ENCODE results near the gene HES5. TPM values are rescaled to one million over a fixed set of nuclear protein-coding genes. Genes with fewer than 3 reads are reported as not detected.
A peak's percentile ranks its signal among the peaks of the same experiment; 100 is the strongest.

HES5 gene
- total and polyA plus RNA-seq, 10 of the 15 experiments (the other 5 are each of a cell fraction or from before 2014, with no cell fraction given) = 0.12 to 0.15 TPM; not detected in 8

DNA sequence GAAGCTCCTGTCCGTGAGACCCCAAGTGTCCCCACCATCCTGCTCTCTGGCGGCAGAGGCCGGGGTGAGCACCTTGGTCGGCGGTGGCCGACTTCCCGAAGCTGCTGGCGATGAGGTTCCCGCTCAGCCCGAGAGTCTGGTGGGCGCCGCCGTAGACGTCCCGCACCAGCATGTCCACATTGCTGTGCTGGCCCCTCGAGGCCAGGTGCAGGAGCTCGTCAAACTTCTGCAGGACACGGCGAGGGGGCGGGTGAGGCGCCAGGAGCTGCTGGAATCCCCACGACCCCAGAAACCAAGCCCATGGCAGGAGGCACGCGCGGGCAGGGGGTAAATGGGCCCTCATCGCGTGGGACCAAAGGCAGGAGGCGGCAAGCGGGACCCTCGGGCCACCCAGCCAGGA lies 10.3 kb downstream of the HES5 start:
- SMC1A ChIA-PET (ENCODE audit: uncharacterized antibody, unreplicated experiment) = no interaction called here
- peaks cover 6% of the 10 kb centered on the region for H3K4me1 ChIP-seq (ENCODE audit: control insufficient read depth, insufficient read depth, low read length)
- intact Hi-C loops (cut with micrococcal nuclease; ENCODE audit: unreplicated experiment) = no loop called here
- WGBS (ENCODE audit: insufficient coverage, insufficient replicate concordance, low lambda C conversion rate, missing lambda C conversion rate) = 99% methylated on average over 24 of the region's 30 CpGs
- in situ Hi-C loops (cut with MboI) = loop anchor here (10.0 kb wide), 1 partner anchor 315 kb away; no protein-coding TSS in a partner anchor
- no peak overlapping the region for H3K27ac ChIP-seq (ENCODE audit: control insufficient read depth, insufficient read depth)
- FAIRE-seq (no peak), DNase-seq (ENCODE audit: low read depth, low spot score) (no peak), ATAC-seq (no peak)
- no TSS peak for BruUV-seq (replicated peaks)
- CTCF ChIA-PET = interaction anchor here (0.8 kb wide), 1 partner anchor 20 kb away, joined by 3 read pairs; no protein-coding TSS in a partner anchor
- peaks cover 8 to 49% of the 10 kb centered on the region in 2 experiments; a peak in 3 of 4 replicates for H3K36me3 ChIP-seq (ENCODE audit: control insufficient read depth in 2 of 2, insufficient read depth in 2 of 2, low read length in 1 of 2)
- H3K4me3 ChIP-seq = no peak overlapping the region
- peaks cover 23% of the 10 kb centered on the region for H3K79me2 ChIP-seq (ENCODE audit: control insufficient read depth, insufficient read depth, low read length)
- POLR2A ChIA-PET = interaction anchor here (0.8 kb wide), 1 partner anchor 105 kb away, joined by 3 read pairs; no protein-coding TSS in a partner anchor
- RAD21 ChIA-PET (ENCODE audit: unreplicated experiment) = no interaction called here
- no peaks in the 10 kb centered on the region for H3K9me3 ChIP-seq (replicated peaks; ENCODE audit: control insufficient read depth, insufficient read depth, low read length)
- peaks cover 3% of the 10 kb centered on the region; the same call in 1 of the 2 replicates for H4K20me1 ChIP-seq (ENCODE audit: control insufficient read depth, insufficient read depth)
- TF ChIP-seq FOXK2 (IDR thresholded peaks at IDR 0.05) (no peak), POLR2A (IDR thresholded peaks at IDR 0.05; ENCODE audit: low read depth, low read length) (0 out of 2 replicates have a peak, but pooled peaks have one; percentile 3), IKZF1 (conservative IDR thresholded peaks at IDR 0.05) (no peak)
- no peak overlapping the region for H3K4me2 ChIP-seq (ENCODE audit: control insufficient read depth, insufficient read depth)
- no peaks in the 10 kb centered on the region for H3K27me3 ChIP-seq (replicated peaks in 1 of 2; ENCODE audit: control insufficient read depth in 2 of 2, insufficient read depth in 2 of 2, low read length in 1 of 2)
- no peak overlapping the region for H3K9ac ChIP-seq (ENCODE audit: control insufficient read depth, insufficient read depth, low read length)
- no peak overlapping the region for H2AFZ ChIP-seq (ENCODE audit: control insufficient read depth, low read depth, low read length)

DNA sequence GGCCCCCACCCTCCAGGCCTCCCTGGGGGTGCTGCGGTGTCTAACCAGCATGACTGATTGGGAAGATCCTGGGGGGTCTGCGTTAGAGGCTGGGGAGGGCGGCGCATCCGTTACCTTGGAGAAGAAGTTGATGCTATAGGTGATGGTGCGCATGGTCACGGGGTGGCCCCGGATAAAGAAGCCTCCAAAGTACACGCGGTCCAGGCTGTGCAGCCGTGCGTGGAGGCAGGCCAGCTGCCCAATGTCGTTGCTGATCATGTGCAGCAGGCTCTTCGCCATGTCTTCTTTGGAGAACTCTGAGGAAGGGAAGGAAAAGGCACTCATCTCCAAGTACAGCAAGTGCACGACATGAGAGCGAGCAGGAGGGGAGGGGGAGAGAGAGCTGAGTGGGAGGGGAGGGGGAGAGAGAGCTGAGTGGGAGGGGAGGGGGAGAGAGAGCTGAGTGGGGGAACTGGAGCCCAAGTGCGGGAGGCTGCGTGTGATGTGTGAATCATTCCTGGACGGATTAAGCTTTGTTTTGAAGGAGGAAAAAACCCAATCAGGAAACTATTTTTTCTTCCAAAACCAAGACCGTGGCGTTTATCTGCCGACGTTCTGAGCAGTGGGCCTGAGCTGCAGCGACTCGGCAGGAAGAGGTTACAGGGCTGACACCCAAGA lies 10.9 kb downstream of the HES5 start:
- in situ Hi-C loops (cut with MboI) (no loop called here), intact Hi-C loops (cut with micrococcal nuclease; ENCODE audit: unreplicated experiment) (no loop called here)
- Histone ChIP-seq H3K36me3 (ENCODE audit: control insufficient read depth in 2 of 2, insufficient read depth in 2 of 2, low read length in 1 of 2) (peaks cover 8 to 49% of the 10 kb centered on the region in 2 experiments; a peak in 3 of 4 replicates), H3K4me2 (ENCODE audit: control insufficient read depth, insufficient read depth) (no peak overlapping the region), H3K4me1 (ENCODE audit: control insufficient read depth, insufficient read depth, low read length) (no peaks in the 10 kb centered on the region; the same call in 1 of the 2 replicates), H2AFZ (ENCODE audit: control insufficient read depth, low read depth, low read length) (no peak overlapping the region), H3K79me2 (ENCODE audit: control insufficient read depth, insufficient read depth, low read length) (peaks cover 17% of the 10 kb centered on the region), H4K20me1 (ENCODE audit: control insufficient read depth, insufficient read depth) (peaks cover 1% of the 10 kb centered on the region; the same call in 1 of the 2 replicates), H3K9ac (ENCODE audit: control insufficient read depth, insufficient read depth, low read length) (no peak overlapping the region), H3K27me3 (replicated peaks in 1 of 2; ENCODE audit: control insufficient read depth in 2 of 2, insufficient read depth in 2 of 2, low read length in 1 of 2) (no peaks in the 10 kb centered on the region), H3K4me3 (no peak overlapping the region), H3K9me3 (replicated peaks; ENCODE audit: control insufficient read depth, insufficient read depth, low read length) (no peaks in the 10 kb centered on the region), H3K27ac (ENCODE audit: control insufficient read depth, insufficient read depth) (no peak overlapping the region)
- FAIRE-seq = no peak
- WGBS (ENCODE audit: insufficient coverage, insufficient replicate concordance, low lambda C conversion rate, missing lambda C conversion rate) = 93% methylated on average over 21 of the region's 25 CpGs
- no peak for DNase-seq (ENCODE audit: low read depth, low spot score)
- ATAC-seq = no peak
- BruUV-seq (replicated peaks) = no TSS peak
- ChIA-PET CTCF (interaction anchor here (0.8 kb wide), 1 partner anchor 19 kb away, joined by 3 read pairs; no protein-coding TSS in a partner anchor), POLR2A (interaction anchor here (0.8 kb wide), 1 partner anchor 104 kb away, joined by 3 read pairs; no protein-coding TSS in a partner anchor), SMC1A (ENCODE audit: uncharacterized antibody, unreplicated experiment) (no interaction called here), RAD21 (ENCODE audit: unreplicated experiment) (no interaction called here)
- TF ChIP-seq SMAD1 (IDR thresholded peaks at IDR 0.05; ENCODE audit: low read depth, partially characterized antibody) = no peak
- TF ChIP-seq, protein P1, sequence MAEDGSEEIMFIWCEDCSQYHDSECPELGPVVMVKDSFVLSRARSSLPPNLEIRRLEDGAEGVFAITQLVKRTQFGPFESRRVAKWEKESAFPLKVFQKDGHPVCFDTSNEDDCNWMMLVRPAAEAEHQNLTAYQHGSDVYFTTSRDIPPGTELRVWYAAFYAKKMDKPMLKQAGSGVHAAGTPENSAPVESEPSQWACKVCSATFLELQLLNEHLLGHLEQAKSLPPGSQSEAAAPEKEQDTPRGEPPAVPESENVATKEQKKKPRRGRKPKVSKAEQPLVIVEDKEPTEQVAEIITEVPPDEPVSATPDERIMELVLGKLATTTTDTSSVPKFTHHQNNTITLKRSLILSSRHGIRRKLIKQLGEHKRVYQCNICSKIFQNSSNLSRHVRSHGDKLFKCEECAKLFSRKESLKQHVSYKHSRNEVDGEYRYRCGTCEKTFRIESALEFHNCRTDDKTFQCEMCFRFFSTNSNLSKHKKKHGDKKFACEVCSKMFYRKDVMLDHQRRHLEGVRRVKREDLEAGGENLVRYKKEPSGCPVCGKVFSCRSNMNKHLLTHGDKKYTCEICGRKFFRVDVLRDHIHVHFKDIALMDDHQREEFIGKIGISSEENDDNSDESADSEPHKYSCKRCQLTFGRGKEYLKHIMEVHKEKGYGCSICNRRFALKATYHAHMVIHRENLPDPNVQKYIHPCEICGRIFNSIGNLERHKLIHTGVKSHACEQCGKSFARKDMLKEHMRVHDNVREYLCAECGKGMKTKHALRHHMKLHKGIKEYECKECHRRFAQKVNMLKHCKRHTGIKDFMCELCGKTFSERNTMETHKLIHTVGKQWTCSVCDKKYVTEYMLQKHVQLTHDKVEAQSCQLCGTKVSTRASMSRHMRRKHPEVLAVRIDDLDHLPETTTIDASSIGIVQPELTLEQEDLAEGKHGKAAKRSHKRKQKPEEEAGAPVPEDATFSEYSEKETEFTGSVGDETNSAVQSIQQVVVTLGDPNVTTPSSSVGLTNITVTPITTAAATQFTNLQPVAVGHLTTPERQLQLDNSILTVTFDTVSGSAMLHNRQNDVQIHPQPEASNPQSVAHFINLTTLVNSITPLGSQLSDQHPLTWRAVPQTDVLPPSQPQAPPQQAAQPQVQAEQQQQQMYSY (CRISPR knock-in tag; IDR thresholded peaks at IDR 0.05) = no peak
- no peak for TF ChIP-seq NRF1 (conservative IDR thresholded peaks at IDR 0.05; ENCODE audit: low read depth, low read length)
- TF ChIP-seq SMARCA5 (IDR thresholded peaks at IDR 0.05) = no peak
- TF ChIP-seq, protein P2, sequence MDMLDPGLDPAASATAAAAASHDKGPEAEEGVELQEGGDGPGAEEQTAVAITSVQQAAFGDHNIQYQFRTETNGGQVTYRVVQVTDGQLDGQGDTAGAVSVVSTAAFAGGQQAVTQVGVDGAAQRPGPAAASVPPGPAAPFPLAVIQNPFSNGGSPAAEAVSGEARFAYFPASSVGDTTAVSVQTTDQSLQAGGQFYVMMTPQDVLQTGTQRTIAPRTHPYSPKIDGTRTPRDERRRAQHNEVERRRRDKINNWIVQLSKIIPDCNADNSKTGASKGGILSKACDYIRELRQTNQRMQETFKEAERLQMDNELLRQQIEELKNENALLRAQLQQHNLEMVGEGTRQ (IDR thresholded peaks at IDR 0.05; ENCODE audit: borderline replicate concordance, low read depth, low read length) = no peak
- TF ChIP-seq NFYB (IDR thresholded peaks at IDR 0.05; ENCODE audit: insufficient read depth, low read depth, low read length) = no peak
- TF ChIP-seq TARDBP (IDR thresholded peaks at IDR 0.05; ENCODE audit: borderline replicate concordance) = no peak
- no peak for TF ChIP-seq TCF3 (IDR thresholded peaks at IDR 0.05; ENCODE audit: borderline replicate concordance, insufficient read depth, low read depth, low read length)
